IPS-NIHi7 (cell line): ENCODE data around the gene OSBPL6.
A peak's percentile ranks its signal among the peaks of the same experiment; 100 is the strongest.
"Not testable (repeated sequence)": the region's sequence is repeated elsewhere in the genome, so short reads cannot be mapped to it uniquely, and the experiment has no call there.

Experiments
- DNase-seq: peaks from one replicate; pipeline ENCODE4 v3.0.0; 2012; ENCODE audit warnings: mixed read lengths; ENCODE audit errors: extremely low spot score

Gene OSBPL6

DNA sequence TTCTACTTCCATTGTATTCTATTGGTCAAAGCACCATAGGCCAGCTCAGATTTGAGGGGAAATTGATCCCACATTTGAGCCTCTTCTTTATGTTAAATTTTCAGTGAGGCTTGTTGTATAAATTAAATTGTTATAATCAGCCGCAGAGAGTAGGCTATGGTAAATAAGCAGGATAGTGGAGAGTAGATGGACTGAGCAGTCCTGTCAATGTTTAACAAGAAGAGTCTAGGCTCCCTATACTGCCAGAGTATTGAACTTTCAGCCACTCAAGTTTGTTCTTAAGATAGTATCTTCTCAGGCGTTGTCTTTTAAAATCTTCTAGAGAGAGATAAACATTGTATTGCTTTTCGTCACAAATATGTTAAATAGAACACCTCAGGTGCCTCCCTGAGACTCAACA, 155.7 kb downstream of the OSBPL6 start:
- DNase-seq, result no peak

GRCh38 chr2:178357704-178358103, 163.4 kb downstream of the OSBPL6 start:
- not testable (repeated sequence) for DNase-seq

DNA sequence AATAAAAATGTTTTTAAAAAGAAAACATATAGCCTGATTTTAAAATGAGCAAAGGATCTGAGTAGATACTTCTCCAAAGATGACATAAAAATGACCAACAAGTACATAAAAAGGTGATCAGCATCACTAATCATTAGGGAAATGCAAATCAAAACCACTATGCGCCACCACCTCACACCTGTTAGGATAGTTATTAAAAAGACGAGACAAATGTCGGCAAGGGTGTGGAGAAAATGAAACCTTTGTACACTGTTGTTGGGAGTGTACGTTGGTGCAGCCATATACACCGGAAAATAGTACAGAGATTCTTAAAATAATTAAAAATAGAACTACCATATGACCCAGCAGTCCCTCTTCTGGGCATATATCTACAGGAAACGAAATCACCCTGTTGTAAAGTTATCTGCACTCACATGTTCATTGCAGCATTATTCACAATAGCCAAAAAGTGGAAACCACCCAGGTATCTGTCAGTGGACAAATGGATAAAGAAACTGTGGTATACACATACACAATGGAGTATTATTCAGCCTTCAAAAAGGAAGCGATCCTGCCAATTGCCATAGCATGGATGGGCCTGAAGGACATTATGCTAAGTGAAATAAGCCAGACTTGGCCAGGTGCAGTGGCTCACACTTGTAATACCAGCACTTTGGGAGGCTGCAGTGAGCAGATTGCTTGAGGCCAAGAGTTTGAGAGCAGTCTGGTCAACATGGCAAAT, 165.0 kb downstream of the OSBPL6 start:
- no peak for DNase-seq

DNA sequence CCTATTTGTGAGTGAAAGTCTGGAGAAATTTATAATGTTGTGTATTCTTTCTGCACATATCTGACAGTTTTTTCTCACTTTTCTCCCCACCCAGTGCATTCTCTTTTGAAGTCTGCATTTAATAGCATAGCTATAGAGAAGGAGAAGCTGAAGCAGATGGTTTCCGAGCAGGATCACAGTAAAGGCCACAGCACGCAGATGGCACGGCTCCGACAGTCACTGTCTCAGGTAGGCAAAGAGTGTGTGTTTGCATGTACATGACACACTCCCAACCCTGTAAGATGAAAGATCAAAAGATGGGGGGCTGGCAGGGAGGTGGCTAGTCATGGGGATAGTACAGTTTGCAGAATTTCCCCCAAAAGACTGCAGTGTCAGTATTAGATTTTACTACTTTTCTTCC, 167.3 kb downstream of the OSBPL6 start:
- no peak for DNase-seq

- DNase-seq, result no peak
These were observed 168.9 kb downstream of the OSBPL6 start for GRCh38 chr2:178363252-178363651.

DNA sequence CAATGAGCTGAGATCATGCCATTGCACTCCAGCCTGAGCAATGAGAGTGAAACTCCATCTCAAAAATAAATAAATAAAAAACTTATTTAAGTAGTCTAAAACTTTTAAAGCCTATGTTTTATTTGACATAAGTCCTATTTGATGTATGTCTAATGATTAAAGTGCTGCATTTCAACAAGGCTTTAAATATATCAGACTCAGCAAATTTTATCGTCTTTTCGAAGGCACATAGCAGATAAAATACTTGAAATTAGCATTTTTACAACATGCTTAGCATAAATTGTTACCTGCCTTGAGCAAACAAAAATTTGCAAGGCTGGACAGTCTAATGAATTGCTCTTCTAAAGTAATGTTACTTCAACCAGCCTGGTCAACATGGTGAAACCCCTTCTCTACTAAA, 170.8 kb downstream of the OSBPL6 start:
- DNase-seq, result no peak

DNA sequence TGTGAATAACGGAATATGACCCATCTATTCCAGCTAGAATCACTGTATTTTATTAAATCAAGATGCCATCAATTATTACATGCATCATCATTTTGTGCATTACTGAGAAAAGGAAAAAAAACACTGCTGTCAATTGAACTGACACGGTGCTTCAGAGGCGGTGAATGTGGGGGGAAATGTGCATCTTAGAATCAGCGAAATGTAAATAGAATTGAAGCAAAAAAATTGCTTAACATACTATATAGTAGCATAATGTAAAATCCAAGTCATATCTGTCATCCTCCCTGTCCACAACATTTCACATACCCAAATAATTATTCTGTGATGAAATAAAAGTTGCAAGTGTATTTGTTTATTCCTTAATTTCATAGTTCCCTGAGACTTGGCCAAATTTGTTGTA, 172.1 kb downstream of the OSBPL6 start:
- no peak for DNase-seq

DNA sequence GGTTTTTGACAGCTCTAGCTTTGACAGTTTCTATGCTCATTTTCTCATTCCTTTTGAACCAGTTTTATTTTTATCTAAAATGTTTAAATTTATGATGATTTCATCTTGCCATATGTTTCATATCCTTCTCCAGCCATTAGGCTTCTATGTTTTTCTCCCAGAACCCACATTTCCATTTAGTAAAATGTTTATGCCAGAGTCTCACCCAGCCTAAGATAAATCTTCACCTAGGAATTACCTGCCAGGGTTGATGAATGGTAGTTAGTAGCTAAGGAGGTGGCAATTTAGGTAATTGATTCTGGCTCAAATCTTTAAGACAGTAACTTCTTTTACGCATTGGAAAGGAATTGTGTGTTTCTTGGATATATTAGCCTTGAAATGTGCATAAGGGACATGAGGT, 173.0 kb downstream of the OSBPL6 start:
- no peak for DNase-seq

DNA sequence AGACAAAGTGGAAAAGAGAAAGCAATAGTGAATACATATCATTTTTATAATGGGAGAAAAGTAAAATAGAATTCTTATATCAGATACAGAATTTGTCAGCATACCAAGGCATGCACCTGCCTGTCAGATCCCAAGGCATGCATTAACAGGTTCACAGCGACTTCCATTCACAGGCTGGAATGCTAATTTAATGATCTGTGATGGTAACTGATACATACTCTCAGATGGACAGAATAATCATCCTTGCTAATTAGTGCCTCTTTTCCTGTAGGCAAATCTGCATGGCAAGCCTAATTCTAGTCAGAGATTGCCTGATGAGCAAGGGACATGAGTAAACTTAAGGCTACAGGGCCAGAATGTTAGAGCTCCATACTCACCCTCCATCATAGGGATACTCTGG, 180.6 kb downstream of the OSBPL6 start:
- DNase-seq, result no peak

GRCh38 chr2:178377046-178377445, 182.7 kb downstream of the OSBPL6 start:
- DNase-seq, result no peak

DNA sequence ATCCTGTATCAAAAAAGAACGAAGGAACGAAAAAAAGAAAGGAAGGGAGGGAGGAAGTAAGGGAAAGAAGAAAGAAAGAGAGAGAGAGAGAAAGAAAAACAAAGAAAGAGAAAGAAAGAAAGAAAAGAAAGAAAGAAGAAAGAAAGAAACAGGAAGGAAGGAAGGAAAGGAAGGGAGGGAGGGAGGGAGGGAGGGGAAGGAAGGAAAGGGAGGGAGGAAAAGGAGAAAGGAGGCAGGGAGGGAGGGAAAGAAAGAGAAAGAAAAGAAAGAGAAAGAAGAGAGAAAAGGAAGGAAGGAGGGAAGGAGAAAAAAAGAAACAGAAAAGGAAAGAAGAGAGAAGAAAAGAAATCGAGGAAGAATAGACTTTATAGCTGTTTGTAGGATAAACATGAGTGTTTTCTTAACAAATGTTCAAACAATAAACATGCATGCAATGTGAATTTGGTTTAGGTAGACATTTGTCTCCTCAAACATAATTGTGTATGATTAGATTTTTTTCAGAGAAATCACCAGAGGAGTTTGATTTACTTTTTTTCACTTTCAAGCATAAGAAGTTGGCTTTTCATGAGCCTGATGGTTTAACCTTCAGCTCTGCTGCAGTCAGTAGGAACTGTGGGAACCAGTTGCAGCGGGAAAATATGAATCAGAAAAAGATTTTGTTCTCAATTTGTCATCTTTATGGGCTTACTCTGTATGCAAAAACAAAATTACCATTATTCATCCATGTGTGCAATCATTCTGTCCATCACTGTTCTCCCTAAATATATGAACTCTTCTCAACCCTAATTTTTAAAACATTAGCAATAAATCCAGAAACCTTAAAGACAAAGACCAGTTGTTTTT, 185.1 kb downstream of the OSBPL6 start:
- no peak for DNase-seq

- DNase-seq, result no peak
These were observed 186.5 kb downstream of the OSBPL6 start for GRCh38 chr2:178380763-178381162.

DNA sequence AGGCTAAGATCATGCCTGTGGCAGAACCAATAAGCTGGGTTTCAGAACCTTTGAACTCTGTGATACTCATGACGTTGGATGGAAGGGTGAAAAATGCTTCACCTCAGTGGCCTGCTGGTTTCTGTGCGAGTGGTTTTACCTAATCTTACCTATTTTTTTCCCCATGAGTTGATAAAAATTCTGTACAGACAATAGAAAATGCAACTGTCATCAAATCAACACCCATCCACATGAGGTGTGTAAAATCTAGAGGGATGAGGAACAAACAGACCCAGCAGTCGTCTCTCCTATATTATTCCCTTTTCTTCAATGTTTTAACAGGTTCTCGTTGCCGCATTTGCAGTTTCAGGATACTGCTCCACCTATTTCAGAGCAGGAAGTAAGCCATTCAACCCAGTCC, 189.4 kb downstream of the OSBPL6 start:
- no peak for DNase-seq

- DNase-seq, result no peak
These were observed 191.4 kb downstream of the OSBPL6 start for GRCh38 chr2:178385595-178386148.

- DNase-seq, result no peak
These were observed 192.8 kb downstream of the OSBPL6 start for GRCh38 chr2:178386986-178387597.

- DNase-seq, result no peak
These were observed 194.0 kb downstream of the OSBPL6 start for GRCh38 chr2:178388287-178388686.

- no peak for DNase-seq
These were observed 197.4 kb downstream of the OSBPL6 start for GRCh38 chr2:178391701-178392100.

- DNase-seq, result no peak
These were observed 197.9 kb downstream of the OSBPL6 start for GRCh38 chr2:178392215-178392614.

- no peak for DNase-seq
These were observed 200.5 kb downstream of the OSBPL6 start for GRCh38 chr2:178394859-178395258.

DNA sequence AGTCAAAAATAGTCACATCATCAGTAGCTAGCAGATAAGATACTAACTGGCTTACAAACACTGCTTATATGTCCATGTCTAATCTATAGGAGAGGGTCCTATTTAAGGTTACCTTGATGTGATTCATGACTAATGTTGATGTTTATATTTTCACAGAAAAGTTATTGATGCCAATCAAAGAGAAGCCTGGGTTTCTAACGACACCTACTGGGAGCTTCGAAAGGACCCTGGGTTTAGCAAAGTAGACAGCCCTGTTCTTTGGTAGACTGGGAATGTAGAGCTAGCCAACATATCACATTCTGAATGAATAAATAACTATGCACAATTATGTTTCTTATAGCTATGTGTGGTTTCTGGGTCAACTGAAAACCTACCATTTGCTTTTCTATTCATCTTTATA, 201.0 kb downstream of the OSBPL6 start:
- no peak for DNase-seq

DNA sequence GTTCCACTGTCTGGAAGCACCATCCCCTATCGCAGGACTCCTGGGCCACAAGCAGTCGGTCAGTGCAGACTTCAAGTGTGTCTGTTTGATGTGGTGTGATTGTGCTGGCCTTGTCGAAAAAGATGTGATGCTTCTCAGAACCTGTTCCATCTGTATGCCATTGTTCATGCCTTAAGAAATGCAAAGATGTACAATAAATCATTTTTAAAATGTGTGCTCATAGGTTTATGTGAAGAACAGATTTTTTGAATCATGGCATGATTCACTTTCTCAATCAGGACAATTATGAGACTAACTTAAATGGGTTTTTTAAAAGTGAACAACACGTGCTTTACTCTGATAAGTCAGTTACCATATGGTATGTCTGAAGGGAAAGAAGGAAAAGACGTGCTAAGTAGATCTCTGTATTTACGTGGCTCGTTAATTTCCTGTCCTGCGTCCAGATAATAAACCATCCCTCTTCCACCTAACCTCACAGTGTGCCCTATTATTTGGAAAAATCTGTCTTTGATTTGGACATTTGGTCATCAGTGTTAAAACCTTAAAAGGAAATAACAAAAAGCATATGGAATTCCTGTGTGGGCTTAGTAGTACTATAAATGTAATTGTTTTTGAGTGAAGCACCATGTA, 201.7 kb downstream of the OSBPL6 start:
- DNase-seq, result no peak

DNA sequence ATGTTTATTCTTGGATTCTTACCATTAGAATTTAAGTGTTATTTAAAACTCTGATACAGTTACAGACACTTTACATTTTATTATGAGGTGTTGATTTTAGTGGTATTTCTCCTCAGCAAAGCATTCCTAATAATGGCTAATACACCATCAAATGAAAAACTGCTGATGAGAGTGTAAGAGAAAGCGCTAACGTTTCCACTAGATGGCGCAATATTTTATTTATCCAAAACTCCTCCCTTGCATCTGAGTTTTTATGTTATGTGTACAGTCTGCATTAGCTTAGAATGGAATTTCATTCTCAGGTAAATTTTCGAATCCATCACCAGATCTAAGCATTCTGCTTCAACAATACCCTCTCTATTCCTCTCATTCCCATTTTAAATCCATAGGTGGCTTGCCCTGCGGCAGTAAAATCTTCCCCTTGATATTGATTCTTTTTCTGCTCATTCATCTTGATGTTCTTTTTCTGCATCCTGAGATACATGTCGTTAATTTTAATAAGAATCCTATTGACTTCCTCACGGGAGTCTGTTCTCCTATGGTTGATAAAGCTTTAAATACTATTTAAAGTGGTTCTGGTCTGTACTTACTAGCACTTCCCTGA, 202.8 kb downstream of the OSBPL6 start:
- DNase-seq, result peak; percentile 26
